ENCODE measurements around the gene RXFP3.

DNA sequence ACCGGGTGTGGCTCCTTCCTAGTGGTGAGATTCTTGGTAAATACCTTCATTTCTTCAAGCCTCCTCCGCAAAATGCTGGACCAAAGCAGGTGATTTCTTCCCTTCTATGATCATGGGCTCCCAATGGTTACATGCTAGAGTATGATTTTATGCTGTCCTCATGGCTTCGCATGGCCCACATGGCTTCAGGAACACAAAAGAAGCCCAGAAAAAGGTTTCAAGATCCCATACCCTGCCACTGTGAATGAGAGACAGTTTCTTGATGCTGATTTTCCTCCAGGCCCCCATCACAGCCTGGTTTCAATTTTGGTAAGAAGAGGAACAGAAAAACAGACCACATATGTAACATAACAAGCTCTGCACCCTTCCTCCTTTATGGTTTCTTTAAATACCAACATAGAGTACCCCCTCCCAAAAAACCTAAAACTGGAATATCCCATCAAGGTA is 2.4 kb upstream of the RXFP3 start:
- TF ChIP-seq, protein P1, sequence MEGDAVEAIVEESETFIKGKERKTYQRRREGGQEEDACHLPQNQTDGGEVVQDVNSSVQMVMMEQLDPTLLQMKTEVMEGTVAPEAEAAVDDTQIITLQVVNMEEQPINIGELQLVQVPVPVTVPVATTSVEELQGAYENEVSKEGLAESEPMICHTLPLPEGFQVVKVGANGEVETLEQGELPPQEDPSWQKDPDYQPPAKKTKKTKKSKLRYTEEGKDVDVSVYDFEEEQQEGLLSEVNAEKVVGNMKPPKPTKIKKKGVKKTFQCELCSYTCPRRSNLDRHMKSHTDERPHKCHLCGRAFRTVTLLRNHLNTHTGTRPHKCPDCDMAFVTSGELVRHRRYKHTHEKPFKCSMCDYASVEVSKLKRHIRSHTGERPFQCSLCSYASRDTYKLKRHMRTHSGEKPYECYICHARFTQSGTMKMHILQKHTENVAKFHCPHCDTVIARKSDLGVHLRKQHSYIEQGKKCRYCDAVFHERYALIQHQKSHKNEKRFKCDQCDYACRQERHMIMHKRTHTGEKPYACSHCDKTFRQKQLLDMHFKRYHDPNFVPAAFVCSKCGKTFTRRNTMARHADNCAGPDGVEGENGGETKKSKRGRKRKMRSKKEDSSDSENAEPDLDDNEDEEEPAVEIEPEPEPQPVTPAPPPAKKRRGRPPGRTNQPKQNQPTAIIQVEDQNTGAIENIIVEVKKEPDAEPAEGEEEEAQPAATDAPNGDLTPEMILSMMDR (IDR thresholded peaks at IDR 0.05), result no peak
- TF ChIP-seq EZH2 (IDR thresholded peaks at IDR 0.05; ENCODE audit: borderline replicate concordance, insufficient read depth, low read depth, low read length, poor library complexity, severe bottlenecking), result no peak

All from B cell (primary cell).